ENCODE data around the gene SSC5D.
"Not testable (repeated sequence)": the region's sequence is repeated elsewhere in the genome, so short reads cannot be mapped to it uniquely, and the experiment has no call there.

Gene SSC5D

GRCh38 chr19:55494172-55494761 is 6.0 kb downstream of the SSC5D start (continued):
- TF ChIP-seq AEBP2 (tag by site-specific recombination; IDR thresholded peaks at IDR 0.05; ENCODE audit: borderline replicate concordance) (no peak), ZNF624 (tag by site-specific recombination; IDR thresholded peaks at IDR 0.05) (no peak), ZBTB44 (tag by site-specific recombination; IDR thresholded peaks at IDR 0.05) (no peak), ZNF184 (tag by site-specific recombination; IDR thresholded peaks at IDR 0.05) (no peak), WT1 (tag by site-specific recombination; IDR thresholded peaks at IDR 0.05) (no peak)

GRCh38 chr19:55495646-55496349 is 7.6 kb downstream of the SSC5D start:
- no peaks in the 10 kb centered on the region for H3K9me3 ChIP-seq (ENCODE audit: control insufficient read depth, insufficient read depth, low read depth, low read length)
- H3K4me1 ChIP-seq (ENCODE audit: control insufficient read depth, insufficient read depth, low read length): no peaks in the 10 kb centered on the region
- ChIA-PET POLR2A (interaction anchor here (0.7 to 1.8 kb wide), 6 partner anchors 11 to 1380 kb away, joined by 3 to 8 read pairs (median 6); partner anchors contain the start of genes NAT14, PRPF31 and ZNF628), CTCF (interaction anchor here (0.8 to 2.6 kb wide), 3 partner anchors 9 to 336 kb away, joined by 3 to 18 read pairs (median 14); no protein-coding TSS in a partner anchor)
- H3K36me3 ChIP-seq (ENCODE audit: control insufficient read depth in 2 of 2, insufficient read depth in 1 of 2, low read length in 2 of 2): no peaks in the 10 kb centered on the region
- no peak for TF ChIP-seq ZNF266 (tag by site-specific recombination; IDR thresholded peaks at IDR 0.05; ENCODE audit: low read depth)
- TF ChIP-seq ZFHX2 (tag by site-specific recombination; conservative IDR thresholded peaks at IDR 0.05): peak; percentile 56
- peak; percentile 98 for TF ChIP-seq ZIC2 (tag by site-specific recombination; IDR thresholded peaks at IDR 0.05)
- no peak for TF ChIP-seq ZBTB26 (tag by site-specific recombination; optimal IDR thresholded peaks at IDR 0.05)
- peak; percentile 57; the same call in 1 of the 2 replicates for TF ChIP-seq ZNF362 (tag by site-specific recombination; IDR thresholded peaks at IDR 0.05)
- no peak overlapping the region for H3K27ac ChIP-seq (ENCODE audit: extremely low read depth, low read depth, low read length)
- H3K4me3 ChIP-seq (ENCODE audit: low read depth, low read length): no peak overlapping the region

GRCh38 chr19:55496820-55497219 is 8.6 kb downstream of the SSC5D start:
- POLR2A ChIA-PET: interaction anchor here (1.5 to 1.8 kb wide), 2 partner anchors 12 to 20 kb away, joined by 7 to 8 read pairs; partner anchors contain the start of genes NAT14 and ZNF628
- H3K4me3 ChIP-seq (ENCODE audit: low read depth, low read length); H3K36me3 ChIP-seq (ENCODE audit: control insufficient read depth in 2 of 2, insufficient read depth in 1 of 2, low read length in 2 of 2); H3K27ac ChIP-seq (ENCODE audit: extremely low read depth, low read depth, low read length); H3K4me1 ChIP-seq (ENCODE audit: control insufficient read depth, insufficient read depth, low read length); H3K9me3 ChIP-seq (ENCODE audit: control insufficient read depth, insufficient read depth, low read depth, low read length): not testable (repeated sequence)
- CTCF ChIA-PET: interaction anchor here (0.9 to 2.6 kb wide), 2 partner anchors 29 to 196 kb away, joined by 3 to 14 read pairs; no protein-coding TSS in a partner anchor
- TF ChIP-seq SCRT2 (tag by site-specific recombination; IDR thresholded peaks at IDR 0.05): peak; percentile 63; the same call in 1 of the 2 replicates

GRCh38 chr19:55497763-55498162 is 9.5 kb downstream of the SSC5D start:
- H3K9me3 ChIP-seq (ENCODE audit: control insufficient read depth, insufficient read depth, low read depth, low read length): no peaks in the 10 kb centered on the region
- H3K36me3 ChIP-seq (ENCODE audit: control insufficient read depth in 2 of 2, insufficient read depth in 1 of 2, low read length in 2 of 2): no peaks in the 10 kb centered on the region
- CTCF ChIA-PET: interaction anchor here (1.3 to 2.3 kb wide), 2 partner anchors 30 to 357 kb away, joined by 3 to 24 read pairs; no protein-coding TSS in a partner anchor
- no peak overlapping the region for H3K27ac ChIP-seq (ENCODE audit: extremely low read depth, low read depth, low read length)
- TF ChIP-seq ZNF366 (tag by site-specific recombination; conservative IDR thresholded peaks at IDR 0.05) (0 out of 2 replicates have a peak, but pooled peaks have one; percentile 41), ZNF211 (tag by site-specific recombination; IDR thresholded peaks at IDR 0.05; ENCODE audit: low read depth) (no peak)
- no peaks in the 10 kb centered on the region for H3K4me1 ChIP-seq (ENCODE audit: control insufficient read depth, insufficient read depth, low read length)
- no peak overlapping the region for H3K4me3 ChIP-seq (ENCODE audit: low read depth, low read length)
- POLR2A ChIA-PET: interaction anchor here (1.4 to 1.8 kb wide), 3 partner anchors 11 to 21 kb away, joined by 3 to 8 read pairs (median 4); partner anchors contain the start of genes NAT14 and ZNF628
